Measurements from ENCODE around the gene MRPL20. TPM values are rescaled to one million over a fixed set of nuclear protein-coding genes. Genes with fewer than 3 reads are reported as not detected.
A peak's percentile ranks its signal among the peaks of the same experiment; 100 is the strongest.

The MRPL20 gene
- total and polyA plus RNA-seq, 9 of the 15 experiments (the other 6 are each of a cell fraction or from before 2014, with no cell fraction given): 180 to 671 (median 229) TPM

DNA sequence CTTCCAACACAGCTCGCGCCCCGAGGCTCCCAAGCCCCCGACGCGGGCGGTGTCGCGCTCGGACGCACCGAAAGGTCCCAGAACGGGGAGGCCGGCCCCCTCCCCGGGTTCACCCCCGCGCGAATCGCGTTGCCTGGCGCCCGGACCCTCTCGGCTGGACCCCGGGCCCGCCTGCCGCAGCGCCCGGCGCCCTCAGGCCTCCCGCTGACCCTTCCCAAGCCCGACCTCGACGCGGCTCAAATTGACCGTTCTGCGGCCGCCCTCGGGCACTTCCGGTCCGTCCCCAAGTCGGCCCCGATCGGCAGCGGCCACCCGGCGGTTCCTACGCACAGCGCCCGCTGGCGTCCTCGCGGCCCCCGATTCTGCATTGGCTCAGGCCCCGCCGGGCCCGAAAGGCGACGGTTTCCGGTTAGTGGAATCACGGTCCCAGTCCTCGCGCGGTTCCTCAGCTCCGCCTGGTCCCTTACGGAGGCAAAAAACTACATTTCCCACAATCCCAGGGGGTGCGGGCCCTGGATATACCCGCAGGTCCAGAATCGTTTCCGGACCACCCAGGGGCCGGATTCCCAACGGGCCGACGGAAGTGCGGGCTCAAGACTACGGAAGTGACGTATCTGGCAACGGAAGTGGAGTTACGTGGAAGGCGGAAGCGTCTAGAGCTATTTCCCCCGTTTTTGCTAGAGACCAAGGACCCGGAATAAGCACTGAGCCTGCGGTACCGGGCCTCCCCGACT is 32.0 kb downstream of the MRPL20 start, which contains the start of gene AURKAIP1 (continued):
- TF ChIP-seq, protein P1, sequence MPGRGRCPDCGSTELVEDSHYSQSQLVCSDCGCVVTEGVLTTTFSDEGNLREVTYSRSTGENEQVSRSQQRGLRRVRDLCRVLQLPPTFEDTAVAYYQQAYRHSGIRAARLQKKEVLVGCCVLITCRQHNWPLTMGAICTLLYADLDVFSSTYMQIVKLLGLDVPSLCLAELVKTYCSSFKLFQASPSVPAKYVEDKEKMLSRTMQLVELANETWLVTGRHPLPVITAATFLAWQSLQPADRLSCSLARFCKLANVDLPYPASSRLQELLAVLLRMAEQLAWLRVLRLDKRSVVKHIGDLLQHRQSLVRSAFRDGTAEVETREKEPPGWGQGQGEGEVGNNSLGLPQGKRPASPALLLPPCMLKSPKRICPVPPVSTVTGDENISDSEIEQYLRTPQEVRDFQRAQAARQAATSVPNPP (IDR thresholded peaks at IDR 0.05; ENCODE audit: borderline replicate concordance, insufficient read depth, insufficient read length): no peak
- TF ChIP-seq, protein P2, sequence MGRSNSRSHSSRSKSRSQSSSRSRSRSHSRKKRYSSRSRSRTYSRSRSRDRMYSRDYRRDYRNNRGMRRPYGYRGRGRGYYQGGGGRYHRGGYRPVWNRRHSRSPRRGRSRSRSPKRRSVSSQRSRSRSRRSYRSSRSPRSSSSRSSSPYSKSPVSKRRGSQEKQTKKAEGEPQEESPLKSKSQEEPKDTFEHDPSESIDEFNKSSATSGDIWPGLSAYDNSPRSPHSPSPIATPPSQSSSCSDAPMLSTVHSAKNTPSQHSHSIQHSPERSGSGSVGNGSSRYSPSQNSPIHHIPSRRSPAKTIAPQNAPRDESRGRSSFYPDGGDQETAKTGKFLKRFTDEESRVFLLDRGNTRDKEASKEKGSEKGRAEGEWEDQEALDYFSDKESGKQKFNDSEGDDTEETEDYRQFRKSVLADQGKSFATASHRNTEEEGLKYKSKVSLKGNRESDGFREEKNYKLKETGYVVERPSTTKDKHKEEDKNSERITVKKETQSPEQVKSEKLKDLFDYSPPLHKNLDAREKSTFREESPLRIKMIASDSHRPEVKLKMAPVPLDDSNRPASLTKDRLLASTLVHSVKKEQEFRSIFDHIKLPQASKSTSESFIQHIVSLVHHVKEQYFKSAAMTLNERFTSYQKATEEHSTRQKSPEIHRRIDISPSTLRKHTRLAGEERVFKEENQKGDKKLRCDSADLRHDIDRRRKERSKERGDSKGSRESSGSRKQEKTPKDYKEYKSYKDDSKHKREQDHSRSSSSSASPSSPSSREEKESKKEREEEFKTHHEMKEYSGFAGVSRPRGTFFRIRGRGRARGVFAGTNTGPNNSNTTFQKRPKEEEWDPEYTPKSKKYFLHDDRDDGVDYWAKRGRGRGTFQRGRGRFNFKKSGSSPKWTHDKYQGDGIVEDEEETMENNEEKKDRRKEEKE (IDR thresholded peaks at IDR 0.05; ENCODE audit: borderline replicate concordance in 1 of 2, control insufficient read depth in 1 of 2, low read depth in 2 of 2, low read length in 1 of 2): peak in 1 of 2 experiments; percentile 99; a peak in 2 of 4 replicates
- TF ChIP-seq ZNF778 (CRISPR knock-in tag; IDR thresholded peaks at IDR 0.05) (no peak), SMAD2 (IDR thresholded peaks at IDR 0.05; ENCODE audit: low read depth, low read length) (no peak), ZNF76 (CRISPR knock-in tag; IDR thresholded peaks at IDR 0.05; ENCODE audit: borderline replicate concordance) (peak; percentile 92; the same call in 1 of the 2 replicates), PRPF4 (IDR thresholded peaks at IDR 0.05; ENCODE audit: insufficient read depth, low read depth, low read length, poor library complexity, severe bottlenecking) (no peak), MBD2 (IDR thresholded peaks at IDR 0.05; ENCODE audit: borderline replicate concordance, low read depth) (peak; percentile 88), MEIS2 (IDR thresholded peaks at IDR 0.05; ENCODE audit: partially characterized antibody) (no peak), SMAD1 (IDR thresholded peaks at IDR 0.05; ENCODE audit: low read depth, low read length, partially characterized antibody) (peak; percentile 70), ZNF133 (CRISPR knock-in tag; IDR thresholded peaks at IDR 0.05) (no peak), ZNF586 (CRISPR knock-in tag; conservative IDR thresholded peaks at IDR 0.05) (no peak), RBM39 (optimal IDR thresholded peaks at IDR 0.05; ENCODE audit: low read depth, low read length) (no peak), KLF13 (tag; IDR thresholded peaks at IDR 0.05; ENCODE audit: borderline replicate concordance, low read depth) (peak; percentile 94), ETV5 (CRISPR knock-in tag; IDR thresholded peaks at IDR 0.05; ENCODE audit: low read depth) (peak; percentile 98), MEF2D (tag; conservative IDR thresholded peaks at IDR 0.05; ENCODE audit: low read depth) (peak; percentile 42), KHSRP (IDR thresholded peaks at IDR 0.05) (no peak)
- TF ChIP-seq, protein P3, sequence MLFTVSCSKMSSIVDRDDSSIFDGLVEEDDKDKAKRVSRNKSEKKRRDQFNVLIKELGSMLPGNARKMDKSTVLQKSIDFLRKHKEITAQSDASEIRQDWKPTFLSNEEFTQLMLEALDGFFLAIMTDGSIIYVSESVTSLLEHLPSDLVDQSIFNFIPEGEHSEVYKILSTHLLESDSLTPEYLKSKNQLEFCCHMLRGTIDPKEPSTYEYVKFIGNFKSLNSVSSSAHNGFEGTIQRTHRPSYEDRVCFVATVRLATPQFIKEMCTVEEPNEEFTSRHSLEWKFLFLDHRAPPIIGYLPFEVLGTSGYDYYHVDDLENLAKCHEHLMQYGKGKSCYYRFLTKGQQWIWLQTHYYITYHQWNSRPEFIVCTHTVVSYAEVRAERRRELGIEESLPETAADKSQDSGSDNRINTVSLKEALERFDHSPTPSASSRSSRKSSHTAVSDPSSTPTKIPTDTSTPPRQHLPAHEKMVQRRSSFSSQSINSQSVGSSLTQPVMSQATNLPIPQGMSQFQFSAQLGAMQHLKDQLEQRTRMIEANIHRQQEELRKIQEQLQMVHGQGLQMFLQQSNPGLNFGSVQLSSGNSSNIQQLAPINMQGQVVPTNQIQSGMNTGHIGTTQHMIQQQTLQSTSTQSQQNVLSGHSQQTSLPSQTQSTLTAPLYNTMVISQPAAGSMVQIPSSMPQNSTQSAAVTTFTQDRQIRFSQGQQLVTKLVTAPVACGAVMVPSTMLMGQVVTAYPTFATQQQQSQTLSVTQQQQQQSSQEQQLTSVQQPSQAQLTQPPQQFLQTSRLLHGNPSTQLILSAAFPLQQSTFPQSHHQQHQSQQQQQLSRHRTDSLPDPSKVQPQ (CRISPR knock-in tag; IDR thresholded peaks at IDR 0.05; ENCODE audit: borderline replicate concordance): no peak
